Lung (tissue), 12 donors: ENCODE data around the gene QRICH2. TPM values are rescaled to one million over a fixed set of nuclear protein-coding genes. Genes with fewer than 3 reads are reported as not detected.
A peak's percentile ranks its signal among the peaks of the same experiment; 100 is the strongest.

ENCODE experiments used
- ATAC-seq: fragments of 200-7000 bp; cut with Tn5 transposase; one replicate; pipeline ENCODE4 v1.9.1; 2020; ENCODE audit warnings: moderate number of reproducible peaks; ENCODE audit not compliant: insufficient read depth, low FRiP score
- DNase-seq, 3 donors: peaks; one replicate each; pipeline ENCODE4 v3.0.0-alpha.2; 2013 to 2017
- H3K27ac ChIP-seq, 2 donors: one replicate each; pipeline ENCODE4 v1.5.1; 2013; ENCODE audit warnings: mild to moderate bottlenecking in 2 of 2, moderate library complexity in 2 of 2, control low read depth in 1 of 2, inconsistent platforms in 1 of 2, low read depth in 1 of 2, low read length in 1 of 2
- H3K27me3 ChIP-seq, 3 donors: one replicate each; pipeline ENCODE4 v1.5.1; 2013; ENCODE audit warnings: low read length in 2 of 3; ENCODE audit not compliant: control insufficient read depth in 3 of 3, insufficient read depth in 3 of 3
- H3K36me3 ChIP-seq, 4 donors: one replicate each; pipeline ENCODE4 v1.5.1; 2013; ENCODE audit warnings: low read length in 4 of 4, mild to moderate bottlenecking in 1 of 4, moderate library complexity in 1 of 4; ENCODE audit not compliant: control insufficient read depth in 4 of 4, insufficient read depth in 4 of 4
- H3K4me1 ChIP-seq, 5 donors: one replicate each; pipeline ENCODE4 v1.5.1; 2013; ENCODE audit warnings: low read length in 5 of 5, mild to moderate bottlenecking in 2 of 5, moderate library complexity in 1 of 5; ENCODE audit not compliant: control insufficient read depth in 5 of 5, insufficient read depth in 5 of 5
- H3K4me3 ChIP-seq: one replicate; pipeline ENCODE4 v1.5.1; 2013; ENCODE audit warnings: mild to moderate bottlenecking, control low read depth, moderate library complexity
- H3K9ac ChIP-seq, 2 donors: one replicate each; pipeline ENCODE4 v1.5.1; 2013; ENCODE audit warnings: low read length in 2 of 2, control low read depth in 1 of 2; ENCODE audit not compliant: insufficient read depth in 1 of 2
- H3K9me3 ChIP-seq, 4 donors: one replicate each; pipeline ENCODE4 v1.5.1; 2013; ENCODE audit warnings: low read length in 3 of 4, mild to moderate bottlenecking in 1 of 4, moderate library complexity in 1 of 4; ENCODE audit not compliant: control insufficient read depth in 4 of 4, insufficient read depth in 3 of 4
- CTCF ChIP-seq: IDR thresholded peaks from 2 replicates; pipeline ENCODE4 v1.5.1; 2012; ENCODE audit warnings: mild to moderate bottlenecking; ENCODE audit errors: control extremely low read depth, extremely low read depth
- WGBS, 2 donors: extraction: QIAGEN DNeasy Blood & Tissue Kit; methylation state at CpG; one replicate each; pipeline ENCODE4 v1.1.7; 2013; 5-methylcytosine and 5-hydroxymethylcytosine counted together
- polyA plus RNA-seq, 2 donors: library from polyadenylated mRNA; stranded (reverse); fragments of 200-250 nt; gene quantifications; one replicate each; pipeline ENCODE4 v1.2.1, GENCODE V29; 2013
- total RNA-seq, 2 donors: library from RNA; depleted of rRNA in 1 of 2; stranded (reverse); fragments of >200 nt in 1 of 2; gene quantifications; one replicate each; pipeline ENCODE4 v1.2.1, GENCODE V29; 2014 to 2021
- donor health status: control.
- donor health status: control.
- donor health status: Bipolar disorder and iron deficiency.
- donor health status: healthy.
- donor health status: DM: yes; HTN: yes; CAD: no.

The QRICH2 gene
- total and polyA plus RNA-seq, 4 donors: 2.3 to 4.7 (median 2.7) TPM

- ATAC-seq (peak; percentile 94), DNase-seq (peak; percentile 99 to 100 (median 100))
- peak within 1 kb of the TSS; percentile 20 to 21 for H3K9ac ChIP-seq
- H3K9me3 ChIP-seq: no peaks in the 10 kb centered on the region
- peaks cover 7 to 39% (median 25%) of the 10 kb centered on the region in 5 donors for H3K4me1 ChIP-seq
- TF ChIP-seq CTCF: no peak
- H3K4me3 ChIP-seq: peak within 1 kb of the TSS; percentile 86
- 1% methylated on average over 60 to 94 of the region's 94 CpGs for WGBS, 2 donors
- no peaks in the 10 kb centered on the region for H3K27me3 ChIP-seq
- peak within 1 kb of the TSS; percentile 80 to 95 for H3K27ac ChIP-seq
- peaks cover 0 to 5% (median 4%) of the 10 kb centered on the region in 4 donors for H3K36me3 ChIP-seq
These were observed 43.1 kb downstream of the QRICH2 start, which contains the start of gene UBALD2 for GRCh38 chr17:76264755-76265623. TSS of gene UBALD2 (plus strand) at chr17:76265348. CDS start at chr17:76265506, 158 bp downstream.

DNA sequence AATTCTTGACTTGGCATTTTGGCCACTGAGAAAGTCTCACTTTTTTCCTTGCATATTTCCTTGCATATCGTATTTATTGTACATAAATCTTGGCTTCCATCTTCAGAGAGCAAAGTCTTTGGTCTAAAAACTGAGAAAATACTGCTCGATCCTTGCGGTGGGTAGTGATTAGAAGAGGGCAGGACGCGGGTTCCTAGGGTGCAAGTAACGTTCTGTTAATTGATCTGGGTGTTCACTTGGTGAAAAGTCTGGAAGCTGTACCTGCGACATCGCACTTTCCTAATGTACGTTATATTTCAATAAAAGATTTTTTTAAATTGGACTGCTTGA is 43.7 kb downstream of the QRICH2 start:
- no peak for TF ChIP-seq CTCF
- Histone ChIP-seq H3K27me3 (no peaks in the 10 kb centered on the region), H3K4me3 (no peak overlapping the region), H3K27ac (peak overlapping the region; percentile 70 to 78), H3K9me3 (no peaks in the 10 kb centered on the region), H3K4me1 (peaks cover 7 to 38% (median 23%) of the 10 kb centered on the region in 5 donors), H3K9ac (peak overlapping the region in 1 of 2 donors; percentile 1), H3K36me3 (peaks cover 0 to 5% (median 4%) of the 10 kb centered on the region in 4 donors)
- WGBS, 2 donors: 54 to 63% methylated on average over 9 of the region's 9 CpGs
- DNase-seq: no peak
- no peak for ATAC-seq

- H3K4me1 ChIP-seq: peaks cover 7 to 33% (median 21%) of the 10 kb centered on the region in 5 donors
- no peaks in the 10 kb centered on the region for H3K27me3 ChIP-seq
- H3K36me3 ChIP-seq: peaks cover 0 to 5% (median 3%) of the 10 kb centered on the region in 4 donors
- peak overlapping the region in 1 of 2 donors; percentile 1 for H3K9ac ChIP-seq
- DNase-seq: no peak
- no peak for ATAC-seq
- peak overlapping the region; percentile 55 to 70 for H3K27ac ChIP-seq
- no peak for TF ChIP-seq CTCF
- H3K9me3 ChIP-seq: no peaks in the 10 kb centered on the region
- 94 to 99% methylated on average over 5 of the region's 5 CpGs for WGBS, 2 donors
- no peak overlapping the region for H3K4me3 ChIP-seq
These were observed 44.2 kb downstream of the QRICH2 start for GRCh38 chr17:76263896-76264295.
